Measurements from ENCODE around the gene CTCFL. TPM values are rescaled to one million over a fixed set of nuclear protein-coding genes. Genes with fewer than 3 reads are reported as not detected.

CTCFL gene
- polyA plus RNA-seq, 1 donor from 2014 or later: not detected

- Histone ChIP-seq H3K79me2 (replicated peaks; ENCODE audit: insufficient read depth, low read length) (no peaks in the 10 kb centered on the region), H3K27me3 (ENCODE audit: insufficient read depth, low read depth, low read length) (no peaks in the 10 kb centered on the region), H3K27ac (ENCODE audit: low read length) (no peak overlapping the region), H4K20me1 (ENCODE audit: insufficient read depth) (no peaks in the 10 kb centered on the region), H3K9ac (ENCODE audit: low read length) (no peak overlapping the region), H3K4me2 (ENCODE audit: low read length) (no peak overlapping the region), H3K36me3 (ENCODE audit: insufficient read depth, low read length) (no peaks in the 10 kb centered on the region), H3K9me3 (ENCODE audit: low read length) (no peaks in the 10 kb centered on the region), H3F3A (ENCODE audit: insufficient read depth, low read length, poor library complexity, severe bottlenecking) (no peaks in the 10 kb centered on the region), H2AFZ (ENCODE audit: low read depth, low read length) (no peak overlapping the region), H3K9me2 (ENCODE audit: insufficient read depth, low read length) (no peaks in the 10 kb centered on the region), H3K4me3 (ENCODE audit: low read length) (no peak overlapping the region)
- no peak for TF ChIP-seq REST (IDR thresholded peaks at IDR 0.05; ENCODE audit: borderline replicate concordance)
- no peak for TF ChIP-seq EP300 (conservative IDR thresholded peaks at IDR 0.05; ENCODE audit: poor library complexity, severe bottlenecking)
- no peak for TF ChIP-seq CTCF (IDR thresholded peaks at IDR 0.05; ENCODE audit: poor library complexity, severe bottlenecking)
- TF ChIP-seq TAF1 (IDR thresholded peaks at IDR 0.05; ENCODE audit: low read depth): no peak
- no peak for TF ChIP-seq POLR2AphosphoS5 (IDR thresholded peaks at IDR 0.05)
- TF ChIP-seq EZH2 (IDR thresholded peaks at IDR 0.05; ENCODE audit: borderline replicate concordance, insufficient read depth, low read length, poor library complexity, severe bottlenecking): no peak
- no peak for TF ChIP-seq MXI1 (conservative IDR thresholded peaks at IDR 0.05; ENCODE audit: poor library complexity, severe bottlenecking)
- TF ChIP-seq SMC3 (conservative IDR thresholded peaks at IDR 0.05; ENCODE audit: poor library complexity): no peak
- no peak for TF ChIP-seq RAD21 (conservative IDR thresholded peaks at IDR 0.05)
Observed at GRCh38 chr20:57470212-57470522, 54.8 kb downstream of the CTCFL start.

GRCh38 chr20:57469418-57470211 is 55.3 kb downstream of the CTCFL start:
- Histone ChIP-seq H3K4me3 (ENCODE audit: low read length) (no peak overlapping the region), H3K36me3 (ENCODE audit: insufficient read depth, low read length) (no peaks in the 10 kb centered on the region), H3K9ac (ENCODE audit: low read length) (no peak overlapping the region), H2AFZ (ENCODE audit: low read depth, low read length) (no peak overlapping the region), H3K9me3 (ENCODE audit: low read length) (no peaks in the 10 kb centered on the region), H3F3A (ENCODE audit: insufficient read depth, low read length, poor library complexity, severe bottlenecking) (no peaks in the 10 kb centered on the region), H3K79me2 (replicated peaks; ENCODE audit: insufficient read depth, low read length) (no peaks in the 10 kb centered on the region), H3K27ac (ENCODE audit: low read length) (no peak overlapping the region), H3K4me2 (ENCODE audit: low read length) (no peak overlapping the region), H3K9me2 (ENCODE audit: insufficient read depth, low read length) (no peaks in the 10 kb centered on the region), H4K20me1 (ENCODE audit: insufficient read depth) (no peaks in the 10 kb centered on the region), H3K27me3 (ENCODE audit: insufficient read depth, low read depth, low read length) (no peaks in the 10 kb centered on the region)
- TF ChIP-seq EP300 (conservative IDR thresholded peaks at IDR 0.05; ENCODE audit: poor library complexity, severe bottlenecking): no peak
- TF ChIP-seq EZH2 (IDR thresholded peaks at IDR 0.05; ENCODE audit: borderline replicate concordance, insufficient read depth, low read length, poor library complexity, severe bottlenecking): no peak
- no peak for TF ChIP-seq SMC3 (conservative IDR thresholded peaks at IDR 0.05; ENCODE audit: poor library complexity)
- TF ChIP-seq RAD21 (conservative IDR thresholded peaks at IDR 0.05): no peak
- no peak for TF ChIP-seq TAF1 (IDR thresholded peaks at IDR 0.05; ENCODE audit: low read depth)
- no peak for TF ChIP-seq MXI1 (conservative IDR thresholded peaks at IDR 0.05; ENCODE audit: poor library complexity, severe bottlenecking)
- TF ChIP-seq CTCF (IDR thresholded peaks at IDR 0.05; ENCODE audit: poor library complexity, severe bottlenecking): no peak
- no peak for TF ChIP-seq POLR2AphosphoS5 (IDR thresholded peaks at IDR 0.05)

Measured in neural cell (in vitro differentiated cells).